GM21360 (cell line): ENCODE data around the gene CLTC.

Experiments used
- ATAC-seq: cut with Tn5 transposase; IDR thresholded peaks from one replicate; pipeline ENCODE4 v1.9.1; 2021; ENCODE audit warnings: mild to moderate bottlenecking, moderate library complexity; ENCODE audit not compliant: unreplicated experiment

Gene CLTC

GRCh38 chr17:59723041-59723440 lies 103.3 kb downstream of the CLTC start:
- no peak for ATAC-seq

GRCh38 chr17:59723607-59724006 lies 103.9 kb downstream of the CLTC start:
- no peak for ATAC-seq

GRCh38 chr17:59725691-59726090 lies 106.0 kb downstream of the CLTC start:
- ATAC-seq, result no peak

- ATAC-seq, result no peak
Measured at GRCh38 chr17:59727817-59728533, 108.3 kb downstream of the CLTC start.

GRCh38 chr17:59730268-59730834 lies 110.7 kb downstream of the CLTC start:
- ATAC-seq, result no peak

- no peak for ATAC-seq
Measured at GRCh38 chr17:59733697-59734096, 114.0 kb downstream of the CLTC start.

GRCh38 chr17:59734226-59734625 lies 114.5 kb downstream of the CLTC start:
- ATAC-seq, result no peak

- no peak for ATAC-seq
Measured at GRCh38 chr17:59737324-59737723, 117.6 kb downstream of the CLTC start.

GRCh38 chr17:59743842-59744241 lies 124.1 kb downstream of the CLTC start:
- ATAC-seq, result no peak

- no peak for ATAC-seq
Measured at GRCh38 chr17:59745040-59745439, 125.3 kb downstream of the CLTC start.
